ENCODE measurements around the gene KIF20B.

- no peak for TF ChIP-seq CTCF (conservative IDR thresholded peaks at IDR 0.05)
- no peak for TF ChIP-seq EZH2 (IDR thresholded peaks at IDR 0.05; ENCODE audit: low read depth)
Observed at GRCh38 chr10:89699581-89700064, 1.8 kb upstream of the KIF20B start.
